Erythroblast (primary cell): Measurements from ENCODE around the gene ACTL10.

Experiments
- GATA1 ChIP-seq: IDR thresholded peaks from 2 replicates; pipeline ENCODE4 v1.6.1; 2011; ENCODE audit warnings: low read depth, mild to moderate bottlenecking, control low read depth, low read length, moderate library complexity
- POLR2A ChIP-seq: IDR thresholded peaks from 2 replicates; pipeline ENCODE4 v1.6.1; 2011; ENCODE audit warnings: mild to moderate bottlenecking, low read length

DNA sequence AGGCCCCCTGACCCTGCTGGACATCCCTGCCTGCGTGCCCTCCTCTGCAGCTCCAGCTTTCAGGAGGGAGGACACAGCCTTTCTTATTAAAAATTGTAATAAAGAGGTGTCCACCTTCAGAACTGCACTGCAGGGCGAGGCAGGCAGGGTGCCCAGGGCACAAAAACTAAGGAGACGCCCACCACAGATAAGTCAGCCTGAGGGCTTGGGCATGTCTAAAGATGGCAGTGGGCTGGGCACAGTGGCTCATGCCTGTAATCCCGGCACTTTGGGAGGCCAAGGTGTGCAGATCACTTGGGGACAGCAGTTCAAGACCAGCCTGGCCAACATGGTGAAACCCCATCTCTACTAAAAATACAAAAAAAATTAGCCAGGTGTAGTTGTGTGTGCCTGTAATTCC is 11.6 kb upstream of the ACTL10 start:
- TF ChIP-seq POLR2A (no peak), GATA1 (no peak)
